Osteoblast (primary cell): Measurements from ENCODE around the gene CCR6. TPM values are rescaled to one million over a fixed set of nuclear protein-coding genes. Genes with fewer than 3 reads are reported as not detected.

Experiments
- DNase-seq: peaks from one replicate; pipeline ENCODE4 v3.0.0; 2011; ENCODE audit warnings: low spot score, mixed read lengths; ENCODE audit not compliant: insufficient read length; ENCODE audit errors: missing footprints
- H2AFZ ChIP-seq: 2 replicates; pipeline ENCODE4 v1.6.0; 2011; ENCODE audit warnings: mild to moderate bottlenecking, low read length
- H3K27ac ChIP-seq: 2 replicates; pipeline ENCODE4 v1.5.1; 2011; ENCODE audit warnings: mild to moderate bottlenecking, low read depth, low read length, moderate library complexity
- H3K27me3 ChIP-seq: 2 replicates; pipeline ENCODE4 v1.6.0; 2012; ENCODE audit warnings: mild to moderate bottlenecking, control low read depth, inconsistent platforms, low read length, moderate library complexity; ENCODE audit not compliant: insufficient read depth
- H3K36me3 ChIP-seq: 2 replicates; pipeline ENCODE4 v1.5.1; 2011; ENCODE audit warnings: mild to moderate bottlenecking, low read length, control low read depth, moderate library complexity; ENCODE audit not compliant: insufficient read depth
- H3K4me1 ChIP-seq: 2 replicates; pipeline ENCODE4 v1.5.1; 2011; ENCODE audit warnings: mild to moderate bottlenecking, low read length, control low read depth, moderate library complexity; ENCODE audit not compliant: insufficient read depth
- H3K4me2 ChIP-seq: 2 replicates; pipeline ENCODE4 v1.6.0; 2011; ENCODE audit warnings: mild to moderate bottlenecking, low read length; ENCODE audit not compliant: insufficient read depth
- H3K4me3 ChIP-seq: fragments of 200-600 bp; sonication (generic); 3 replicates; pipeline ENCODE4 v1.5.1; 2012; ENCODE audit warnings: mild to moderate bottlenecking, low read length, inconsistent platforms; ENCODE audit not compliant: insufficient read depth
- H3K79me2 ChIP-seq: 2 replicates; pipeline ENCODE4 v1.6.0; 2012; ENCODE audit warnings: mild to moderate bottlenecking, low read length, control low read depth, inconsistent platforms; ENCODE audit not compliant: insufficient read depth
- H3K9me3 ChIP-seq: 2 replicates; pipeline ENCODE4 v1.5.1; 2011; ENCODE audit warnings: low read depth, low read length, control low read depth
- H4K20me1 ChIP-seq: 2 replicates; pipeline ENCODE4 v1.6.0; 2012; ENCODE audit warnings: mild to moderate bottlenecking, low read length, control low read depth; ENCODE audit not compliant: insufficient read depth
- CTCF ChIP-seq: IDR thresholded peaks from 2 replicates; pipeline ENCODE4 v1.5.1; 2011; ENCODE audit warnings: mild to moderate bottlenecking, low read depth, low read length, moderate library complexity; ENCODE audit errors: extremely low read depth
- total RNA-seq: library from RNA; depleted of rRNA; stranded (reverse); fragments of >200 nt; gene quantifications from 2 replicates; pipeline ENCODE4 v1.2.3, GENCODE V29; 2012

The CCR6 gene
- total RNA-seq: not detected in 2 replicates

- no peak for TF ChIP-seq CTCF
- H3K4me2 ChIP-seq: no peak within 1 kb of the TSS
- no peak within 1 kb of the TSS for H3K4me3 ChIP-seq
- H3K79me2 ChIP-seq: no peaks in the 10 kb centered on the region
- H4K20me1 ChIP-seq: no peaks in the 10 kb centered on the region
- H3K4me1 ChIP-seq: no peaks in the 10 kb centered on the region
- no peak within 1 kb of the TSS for H3K27ac ChIP-seq
- H3K36me3 ChIP-seq: no peaks in the 10 kb centered on the region
- no peak within 1 kb of the TSS for H2AFZ ChIP-seq
- DNase-seq: no peak
- no peaks in the 10 kb centered on the region for H3K9me3 ChIP-seq
- H3K27me3 ChIP-seq: no peaks in the 10 kb centered on the region
Measured at GRCh38 chr6:167122827-167123657, at the start of gene CCR6. Gene CCR6 (plus strand): TSS chr6:167123096. CDS start chr6:167136135, 13,039 bp downstream.

- no peak overlapping the region for H2AFZ ChIP-seq
- no peak for TF ChIP-seq CTCF
- no peaks in the 10 kb centered on the region for H3K27me3 ChIP-seq
- H3K9me3 ChIP-seq: no peaks in the 10 kb centered on the region
- H4K20me1 ChIP-seq: no peaks in the 10 kb centered on the region
- no peak overlapping the region for H3K4me3 ChIP-seq
- no peaks in the 10 kb centered on the region for H3K36me3 ChIP-seq
- no peaks in the 10 kb centered on the region for H3K4me1 ChIP-seq
- no peak overlapping the region for H3K27ac ChIP-seq
- no peak for DNase-seq
- H3K79me2 ChIP-seq: no peaks in the 10 kb centered on the region
- no peak overlapping the region for H3K4me2 ChIP-seq
Measured at GRCh38 chr6:167073679-167074274, 49.1 kb upstream of the CCR6 start.

GRCh38 chr6:167077241-167077932 lies 45.5 kb upstream of the CCR6 start:
- H4K20me1 ChIP-seq: no peaks in the 10 kb centered on the region
- no peaks in the 10 kb centered on the region for H3K9me3 ChIP-seq
- H3K4me1 ChIP-seq: no peaks in the 10 kb centered on the region
- no peak overlapping the region for H2AFZ ChIP-seq
- no peak overlapping the region for H3K4me3 ChIP-seq
- no peak for TF ChIP-seq CTCF
- no peak for DNase-seq
- H3K27me3 ChIP-seq: no peaks in the 10 kb centered on the region
- no peaks in the 10 kb centered on the region for H3K36me3 ChIP-seq
- H3K79me2 ChIP-seq: no peaks in the 10 kb centered on the region
- H3K4me2 ChIP-seq: no peak overlapping the region
- H3K27ac ChIP-seq: no peak overlapping the region

- no peak for DNase-seq
- Histone ChIP-seq H3K9me3 (no peaks in the 10 kb centered on the region), H3K79me2 (no peaks in the 10 kb centered on the region), H4K20me1 (no peaks in the 10 kb centered on the region), H3K4me2 (no peak overlapping the region), H3K27me3 (no peaks in the 10 kb centered on the region), H3K4me1 (no peaks in the 10 kb centered on the region), H3K4me3 (no peak overlapping the region), H3K27ac (no peak overlapping the region), H2AFZ (no peak overlapping the region), H3K36me3 (no peaks in the 10 kb centered on the region)
- TF ChIP-seq CTCF: no peak
Measured at GRCh38 chr6:167078745-167079144, 44.2 kb upstream of the CCR6 start.
